ENCODE results near the gene PCDH7. TPM values are rescaled to one million over a fixed set of nuclear protein-coding genes. Genes with fewer than 3 reads are reported as not detected.

The PCDH7 gene
- total RNA-seq, 1 experiment from 2014 or later, result 16.8 TPM

- H3K9ac ChIP-seq (ENCODE audit: extremely low read depth, insufficient read length, low read length), result no peak overlapping the region
- peak overlapping the region; percentile 82 for H3K4me2 ChIP-seq (ENCODE audit: insufficient read depth, insufficient read length, low read length)
- no peak overlapping the region for H4K8ac ChIP-seq (replicated peaks; ENCODE audit: insufficient read length, low read depth, low read length)
- no peak overlapping the region for H3K56ac ChIP-seq (ENCODE audit: insufficient read length, low read depth, low read length)
- H3K4ac ChIP-seq (ENCODE audit: low read depth, low read length), result no peak overlapping the region
- H3K9me3 Mint-ChIP-seq, result no peaks in the 10 kb centered on the region; a peak in 2 of 5 replicates
- peak overlapping the region; percentile 72 to 83 for H3K4me3 Mint-ChIP-seq
- no peak overlapping the region for H2BK20ac ChIP-seq (ENCODE audit: low read depth, low read length, poor library complexity, severe bottlenecking)
- H3K27me3 ChIP-seq (ENCODE audit: insufficient read depth, low read length), result peaks cover 23% of the 10 kb centered on the region
- H3K9me3 ChIP-seq (ENCODE audit: control insufficient read depth, low read depth, low read length), result no peaks in the 10 kb centered on the region
- 0 out of 2 replicates have a peak, but pooled peaks cover 3% of the 10 kb centered on the region for H3K4me1 ChIP-seq (ENCODE audit: insufficient read depth, low read length)
- H4K20me1 ChIP-seq (ENCODE audit: control insufficient read depth, insufficient read depth, insufficient read length), result peaks cover 6% of the 10 kb centered on the region
- H2AFZ ChIP-seq (ENCODE audit: low read length), result no peak overlapping the region
- H3K27ac ChIP-seq (ENCODE audit: insufficient read length, low read depth, low read length), result no peak overlapping the region
- H2BK12ac ChIP-seq (ENCODE audit: insufficient read length, low read depth, low read length), result no peak overlapping the region
- H3K36me3 Mint-ChIP-seq (ENCODE audit: insufficient read depth in 1 of 3, low read depth in 3 of 3), result peaks cover 0 to 22% (median 17%) of the 10 kb centered on the region in 3 experiments; a peak in 6 of 7 replicates
- TF ChIP-seq CTCF (conservative IDR thresholded peaks at IDR 0.05), result no peak; the same call in 2 of the 3 replicates
- H2BK5ac ChIP-seq (ENCODE audit: insufficient read length, low read length), result no peak overlapping the region
- H3K23ac ChIP-seq (ENCODE audit: insufficient read length, low read depth, low read length), result no peak overlapping the region
- H3K79me1 ChIP-seq (ENCODE audit: insufficient read depth, low read depth, low read length, poor library complexity, severe bottlenecking), result no peaks in the 10 kb centered on the region
- H3K79me2 ChIP-seq (ENCODE audit: insufficient read depth, low read length), result no peaks in the 10 kb centered on the region
- H3T11ph ChIP-seq (ENCODE audit: low read length), result no peak overlapping the region
- no peak overlapping the region for H3K27ac Mint-ChIP-seq
- H2BK15ac ChIP-seq (ENCODE audit: low read depth, low read length), result no peak overlapping the region
- H4K91ac ChIP-seq (ENCODE audit: insufficient read length, low read depth, low read length), result no peak overlapping the region
- no peak overlapping the region for H3K14ac ChIP-seq (ENCODE audit: insufficient read depth, low read length)
- WGBS (ENCODE audit: extremely low coverage, insufficient read length, low lambda C conversion rate), result no CpG with 5 or more reads among the region's 39 CpGs
- H4K5ac ChIP-seq (ENCODE audit: insufficient read length, low read depth, low read length), result no peak overlapping the region
- H3K18ac ChIP-seq (ENCODE audit: insufficient read length, low read depth, low read length), result no peak overlapping the region
- H3K23me2 ChIP-seq (ENCODE audit: insufficient read length, low read depth, low read length, poor library complexity, severe bottlenecking), result peaks cover 54% of the 10 kb centered on the region
- peaks cover 38 to 39% of the 10 kb centered on the region in 2 experiments for H3K4me1 Mint-ChIP-seq
- peaks cover 62% of the 10 kb centered on the region for H3K27me3 Mint-ChIP-seq (ENCODE audit: low read depth)
- H2BK120ac ChIP-seq (ENCODE audit: low read depth, low read length, poor library complexity, severe bottlenecking), result no peak overlapping the region
- no peak for DNase-seq
- H2AK5ac ChIP-seq (ENCODE audit: insufficient read length, low read length), result no peak overlapping the region
Observed at GRCh38 chr4:30722092-30722358, 1.9 kb downstream of the PCDH7 start.

All from H9 (cell line).